Measurements from ENCODE around the gene SBK2. TPM values are rescaled to one million over a fixed set of nuclear protein-coding genes. Genes with fewer than 3 reads are reported as not detected.

The SBK2 gene
- total and polyA plus RNA-seq, 2 donors (not counting 3 experiments of a cell fraction or from before 2014, with no cell fraction given), result not detected

GRCh38 chr19:55485439-55486011 is 51.4 kb downstream of the SBK2 start:
- TF ChIP-seq EZH2 (IDR thresholded peaks at IDR 0.05; ENCODE audit: borderline replicate concordance, low read depth, low read length, severe bottlenecking) (no peak), FOS (IDR thresholded peaks at IDR 0.05; ENCODE audit: borderline replicate concordance, insufficient read depth, low read length) (no peak), POLR2A (IDR thresholded peaks at IDR 0.05; ENCODE audit: low read depth, low read length) (no peak), POLR2AphosphoS5 (IDR thresholded peaks at IDR 0.05; ENCODE audit: insufficient read depth, low read depth, low read length) (no peak), JUN (IDR thresholded peaks at IDR 0.05; ENCODE audit: borderline replicate concordance, insufficient read depth, insufficient read length, low read depth) (no peak), CTCF (IDR thresholded peaks at IDR 0.05; ENCODE audit: extremely low read depth in 1 of 2, insufficient read depth in 1 of 2, low read depth in 1 of 2, low read length in 2 of 2) (no peak), GATA2 (IDR thresholded peaks at IDR 0.05; ENCODE audit: insufficient read depth, insufficient read length, low read depth, low read length) (no peak), MAX (IDR thresholded peaks at IDR 0.05; ENCODE audit: insufficient read depth, insufficient read length) (no peak), MYC (IDR thresholded peaks at IDR 0.05; ENCODE audit: low read depth, low read length) (no peak)
- H4K20me1 ChIP-seq (replicated peaks; ENCODE audit: control insufficient read depth, extremely low read depth, insufficient read depth, low read length), result no peaks in the 10 kb centered on the region
- H3K9ac ChIP-seq (replicated peaks; ENCODE audit: extremely low read depth, insufficient read depth, low read length), result peak overlapping the region; percentile 74
- H3K79me2 ChIP-seq (ENCODE audit: control insufficient read depth, insufficient read depth, low read length), result peaks cover 4% of the 10 kb centered on the region
- peak overlapping the region; percentile 92 for H3K27ac ChIP-seq (ENCODE audit: insufficient read depth, low read depth, low read length)
- ChIA-PET CTCF (interaction anchor here (0.7 to 6.1 kb wide), 11 partner anchors 8 to 345 kb away, joined by 3 to 91 read pairs (median 7); partner anchors contain the start of genes ZNF628 and ZNF865), POLR2A (interaction anchor here (0.8 to 2.2 kb wide), 2 partner anchors 9 to 78 kb away, joined by 3 to 13 read pairs; partner anchors contain the start of genes UBE2S and ZNF628)
- dilution Hi-C loops (cut with MboI; ENCODE audit: extremely low pct_ligation_motif_present, low sequenced_read_pairs) (no loop called here), intact Hi-C loops (cut with micrococcal nuclease) (loop anchor here (2.0 kb wide), 1 partner anchor 19 kb away; no protein-coding TSS in a partner anchor)
- peaks cover 34% of the 10 kb centered on the region for H3K4me1 ChIP-seq (ENCODE audit: control insufficient read depth, extremely low read depth, insufficient read depth, low read length)
- H2AFZ ChIP-seq (ENCODE audit: low read depth, low read length), result peak overlapping the region; percentile 76
- peaks cover 0 to 3% of the 10 kb centered on the region in 2 experiments for H3K36me3 ChIP-seq (ENCODE audit: control insufficient read depth in 2 of 2, extremely low read depth in 1 of 2, insufficient read depth in 2 of 2, low read length in 2 of 2)
- BruUV-seq (replicated peaks), result TSS peak; percentile 28
- no peaks in the 10 kb centered on the region for H3K27me3 ChIP-seq (ENCODE audit: control insufficient read depth in 2 of 2, insufficient read depth in 2 of 2, low read length in 2 of 2)
- H3K4me2 ChIP-seq (ENCODE audit: insufficient read depth, low read length), result peak overlapping the region; percentile 71
- DNase-seq (ENCODE audit: low read depth, low spot score) (no peak), FAIRE-seq (peak; percentile 8)
- peak overlapping the region; percentile 32 to 63 (median 63) for H3K4me3 ChIP-seq (replicated peaks in 1 of 3; ENCODE audit: insufficient read depth in 1 of 3, low read depth in 1 of 3, low read length in 3 of 3)
- H3K9me3 ChIP-seq (replicated peaks; ENCODE audit: control insufficient read depth, insufficient read depth, low read length), result no peaks in the 10 kb centered on the region
- no peaks in the 10 kb centered on the region for H3K9me1 ChIP-seq (replicated peaks; ENCODE audit: control insufficient read depth, extremely low read depth, insufficient read depth, low read length)

Measured in endothelial cell of umbilical vein (primary cell).